ENCODE data around the gene RYK.
"Not testable (repeated sequence)": the region's sequence is repeated elsewhere in the genome, so short reads cannot be mapped to it uniquely, and the experiment has no call there.

The RYK gene

GRCh38 chr3:134250717-134251220 is at the start of gene RYK:
Gene RYK (minus strand): TSS chr3:134250859. CDS start chr3:134250654, 205 bp downstream.
- peak; percentile 72 for DNase-seq

DNA sequence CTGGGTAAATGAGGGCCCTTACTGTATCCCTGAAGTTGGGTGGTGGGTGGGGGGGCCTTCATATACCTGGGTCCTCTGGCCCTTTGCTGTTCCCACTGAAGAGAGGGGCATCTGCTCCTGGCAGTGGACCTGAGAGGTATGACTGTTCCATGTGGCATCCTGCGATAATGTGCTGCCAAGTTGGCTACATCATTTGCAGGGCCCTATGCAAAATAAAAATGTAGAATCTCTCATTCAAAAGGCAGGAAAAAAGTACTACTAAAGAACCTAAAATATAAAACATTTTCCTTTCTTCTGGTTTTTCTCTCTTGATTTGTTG is 49.2 kb upstream of the RYK start:
- DNase-seq, result no peak

GRCh38 chr3:134299185-134299887 is 48.7 kb upstream of the RYK start:
- no peak for DNase-seq

GRCh38 chr3:134298249-134298648 is 47.6 kb upstream of the RYK start:
- DNase-seq, result no peak

- DNase-seq, result no peak
These were observed 46.0 kb upstream of the RYK start for GRCh38 chr3:134296616-134297015.

- DNase-seq, result no peak
These were observed 45.3 kb upstream of the RYK start for GRCh38 chr3:134295930-134296329.

DNA sequence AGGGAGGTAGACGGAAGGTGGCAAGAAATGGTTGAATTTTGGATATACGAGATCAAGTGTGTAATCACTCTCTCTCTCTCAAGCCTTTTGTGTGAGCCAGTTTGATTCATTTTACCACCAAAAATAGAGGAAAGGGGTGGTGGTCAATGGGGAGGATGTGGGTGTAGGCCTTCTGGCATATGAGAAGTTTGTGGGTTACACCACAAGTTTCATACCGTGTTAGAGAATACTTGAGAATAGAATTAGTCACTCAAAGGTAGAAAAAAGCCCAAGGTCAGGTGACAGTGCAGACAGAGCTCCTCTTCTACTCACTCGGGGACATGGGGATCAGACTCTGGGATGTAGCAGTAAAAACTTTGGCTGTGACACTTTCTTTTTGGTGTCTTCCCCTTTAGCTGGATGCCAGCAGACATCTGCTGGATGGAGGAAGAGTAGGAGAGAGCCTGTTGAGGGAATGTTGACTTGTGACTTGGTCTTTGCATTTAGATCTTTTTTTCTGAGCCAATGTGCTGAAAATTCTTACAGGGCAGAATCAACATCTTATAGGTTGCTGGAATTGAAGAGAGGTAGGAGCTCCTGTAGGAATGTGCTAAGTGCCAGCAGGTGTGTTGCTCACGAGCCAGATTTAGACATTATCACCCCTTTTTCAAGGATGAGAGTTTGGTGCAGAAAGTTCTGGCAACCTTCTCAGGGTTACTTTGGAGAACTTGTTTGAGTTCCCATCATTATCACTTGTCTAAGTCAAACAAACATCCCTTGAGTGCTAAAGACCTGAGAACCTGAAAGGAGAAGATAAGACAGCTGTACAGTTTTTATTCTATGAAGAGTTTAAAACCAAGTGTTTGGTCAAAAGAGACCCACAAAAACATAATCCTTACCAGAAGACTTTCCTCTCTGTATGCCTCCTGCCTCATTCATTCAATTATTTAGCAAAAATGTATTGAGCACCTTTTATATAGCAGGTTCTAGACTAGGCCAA is 43.9 kb upstream of the RYK start:
- DNase-seq, result no peak

GRCh38 chr3:134291319-134292254 is 40.9 kb upstream of the RYK start:
- no peak for DNase-seq

- no peak for DNase-seq
These were observed 36.9 kb upstream of the RYK start for GRCh38 chr3:134287512-134287911.

GRCh38 chr3:134284438-134284837 is 33.8 kb upstream of the RYK start:
- no peak for DNase-seq

- DNase-seq, result no peak
These were observed 32.0 kb upstream of the RYK start for GRCh38 chr3:134282659-134283047.

GRCh38 chr3:134281912-134282658 is 31.4 kb upstream of the RYK start:
- DNase-seq, result no peak

DNA sequence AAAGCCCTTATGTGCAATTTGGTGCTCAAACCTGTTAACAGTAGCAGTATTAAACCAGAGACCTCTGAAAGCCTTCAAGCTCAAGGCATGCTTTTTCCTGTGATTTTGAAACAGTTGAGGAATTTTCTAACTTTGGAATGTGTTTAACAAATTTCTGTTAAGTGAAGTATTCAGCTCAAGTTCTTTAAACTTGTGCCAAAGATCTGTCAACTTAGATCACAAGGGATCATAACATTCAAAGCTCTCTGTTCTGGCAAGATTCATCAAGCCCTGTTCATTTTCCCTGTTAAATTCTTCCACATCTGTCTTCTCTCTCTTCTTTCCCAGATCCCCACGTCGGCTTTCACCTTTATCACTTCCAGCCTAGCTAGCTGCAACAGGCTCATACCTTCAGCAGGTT is 28.8 kb upstream of the RYK start:
- no peak for DNase-seq

- DNase-seq, result no peak
These were observed 26.5 kb upstream of the RYK start for GRCh38 chr3:134277066-134277660.

DNA sequence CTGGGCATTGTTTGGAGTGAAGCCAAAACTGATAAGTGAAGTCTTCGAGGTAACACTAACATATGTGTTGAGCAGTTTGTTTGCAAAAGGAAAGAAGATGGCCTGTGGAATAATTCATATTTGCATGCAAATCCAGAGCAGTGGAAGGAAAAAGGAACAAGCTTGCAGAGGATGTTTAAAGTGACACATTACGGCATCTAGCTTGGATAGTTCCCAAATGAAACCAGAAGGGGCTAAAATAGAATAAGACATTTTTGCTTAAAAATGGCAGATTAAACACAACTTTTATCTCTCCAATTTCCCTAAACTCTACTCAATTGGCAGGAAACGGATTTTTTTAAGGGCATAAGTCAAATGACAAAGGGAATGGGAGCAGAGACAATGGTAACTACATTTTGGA is 25.4 kb upstream of the RYK start:
- DNase-seq, result no peak

DNA sequence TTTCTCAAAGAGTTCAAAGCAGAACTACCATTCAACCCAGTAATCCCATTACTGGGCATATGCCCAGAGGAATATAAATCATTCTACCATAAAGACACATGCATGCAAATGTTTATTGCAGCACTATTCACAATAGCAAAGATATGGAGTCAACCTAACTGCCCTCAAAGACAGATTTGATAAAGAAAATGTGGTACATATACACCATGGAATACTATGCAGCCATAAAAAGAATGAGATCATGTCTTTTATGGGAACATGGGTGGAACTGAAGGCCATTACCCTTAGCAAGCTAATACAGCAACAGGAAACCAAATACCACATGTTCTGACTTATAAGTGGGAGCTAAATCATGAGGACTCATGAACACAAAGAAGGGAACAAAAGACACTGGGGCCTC is 24.5 kb upstream of the RYK start:
- DNase-seq, result not testable (repeated sequence)

DNA sequence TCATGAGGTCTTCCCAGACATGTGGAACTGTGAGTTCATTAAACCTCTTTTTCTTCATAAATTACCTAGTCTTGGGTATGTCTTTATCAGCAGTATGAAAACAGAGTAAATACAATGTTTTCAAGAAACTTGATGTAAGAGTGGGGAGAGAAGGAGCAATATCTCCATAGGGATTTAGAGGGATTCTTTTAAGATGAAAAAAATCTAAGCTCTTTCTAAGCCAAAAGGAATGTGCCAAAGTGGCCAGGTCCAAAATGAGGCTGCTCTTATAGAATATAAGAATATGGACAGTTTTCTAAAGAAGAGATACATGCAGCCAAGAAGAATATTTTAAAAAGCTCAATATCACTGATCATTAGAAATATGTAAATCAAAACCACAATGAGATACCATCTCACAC is 23.9 kb upstream of the RYK start:
- no peak for DNase-seq

GRCh38 chr3:134267996-134268395 is 17.3 kb upstream of the RYK start:
- DNase-seq, result no peak

GRCh38 chr3:134260987-134261386 is 10.3 kb upstream of the RYK start:
- DNase-seq, result no peak

DNA sequence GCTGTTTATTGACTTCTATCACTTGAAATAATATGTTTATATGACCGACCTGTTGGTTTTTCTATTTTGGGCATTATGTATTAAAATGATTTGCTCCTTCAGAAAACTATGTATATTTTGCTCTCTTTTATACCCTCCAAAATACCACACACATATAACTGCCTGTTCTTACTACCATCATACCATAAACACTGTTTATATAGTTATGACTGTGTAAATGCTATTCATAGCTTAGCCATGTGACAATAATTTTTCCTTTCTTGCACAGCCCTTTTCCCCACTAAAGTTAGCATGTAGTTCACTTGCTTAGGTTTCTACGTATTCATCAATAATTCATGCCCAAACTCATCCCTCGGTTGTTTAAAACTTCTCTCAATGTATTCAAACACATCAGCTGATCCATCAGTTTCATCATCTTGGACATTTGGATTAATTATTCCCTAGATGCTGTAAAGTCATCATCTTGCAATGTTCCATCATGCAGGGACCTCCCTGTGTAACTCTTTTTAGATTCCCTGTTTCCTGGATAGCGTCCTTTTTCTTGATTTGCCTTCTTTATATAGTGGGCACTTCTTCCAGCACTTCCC is 8.2 kb upstream of the RYK start:
- DNase-seq, result no peak

GRCh38 chr3:134255404-134255803 is 4.7 kb upstream of the RYK start:
- DNase-seq, result no peak
